SU-DHL-6 (cell line): ENCODE data around the gene CRYBG2.

Source experiments
- H2AFZ ChIP-seq: fragments of 200-600 bp; sonication (generic); 2 replicates; pipeline ENCODE4 v1.6.1; 2014; ENCODE audit warnings: low read depth, mild to moderate bottlenecking, moderate library complexity, mixed read lengths, antibody characterized with exemption, low read length; ENCODE audit not compliant: severe bottlenecking
- H3F3A ChIP-seq: fragments of 200-600 bp; shearing (Covaris generic); 2 replicates; pipeline ENCODE4 v1.6.0; 2016; ENCODE audit warnings: antibody characterized with exemption, mild to moderate bottlenecking; ENCODE audit not compliant: insufficient read depth
- H3K27ac ChIP-seq: fragments of 200-600 bp; sonication (generic); 2 replicates; pipeline ENCODE4 v1.5.1; 2016; ENCODE audit warnings: low read depth, mild to moderate bottlenecking, low read length, moderate library complexity, mixed read lengths
- H3K27me3 ChIP-seq: fragments of 200-600 bp; sonication (generic), shearing (Covaris generic); 2 replicates; pipeline ENCODE4 v1.6.0; 2014; ENCODE audit warnings: mild to moderate bottlenecking, low read length
- H3K36me3 ChIP-seq: fragments of 200-600 bp; sonication (generic); 2 replicates; pipeline ENCODE4 v1.6.1; 2014; ENCODE audit warnings: mild to moderate bottlenecking, low read length, mixed read lengths
- H3K4me2 ChIP-seq: fragments of 300-600, 200-600 bp; shearing (Covaris generic), sonication (generic); 2 replicates; pipeline ENCODE4 v1.6.0; 2014; ENCODE audit warnings: low read length, low read depth, mild to moderate bottlenecking; ENCODE audit not compliant: poor library complexity, severe bottlenecking
- H3K4me3 ChIP-seq: fragments of 200-600 bp; sonication (generic); 2 replicates; pipeline ENCODE4 v1.5.1; 2014; ENCODE audit warnings: antibody characterized with exemption, low read length, mild to moderate bottlenecking, mixed read lengths; ENCODE audit not compliant: insufficient read depth, poor library complexity, severe bottlenecking
- H3K79me2 ChIP-seq: fragments of 200-600 bp; sonication (generic); 2 replicates; pipeline ENCODE4 v1.6.1; 2014; ENCODE audit warnings: mild to moderate bottlenecking, low read length, moderate library complexity; ENCODE audit not compliant: insufficient read depth
- H3K9ac ChIP-seq: fragments of 200-600 bp; sonication (generic); 2 replicates; pipeline ENCODE4 v1.7.0; 2014; ENCODE audit warnings: mild to moderate bottlenecking, low read length
- H3K9me2 ChIP-seq: fragments of 200-600 bp; sonication (generic); replicated peaks from 2 replicates; pipeline ENCODE4 v1.6.1; 2014; ENCODE audit warnings: low read length; ENCODE audit not compliant: insufficient read depth
- H3K9me3 ChIP-seq: fragments of 200-600 bp; sonication (generic); 2 replicates; pipeline ENCODE4 v1.6.1; 2014; ENCODE audit warnings: low read length, mixed read lengths; ENCODE audit not compliant: insufficient read depth
- H4K20me1 ChIP-seq: fragments of 200-600 bp; sonication (generic); 2 replicates; pipeline ENCODE4 v1.6.1; 2014; ENCODE audit warnings: low read depth, mild to moderate bottlenecking, antibody characterized with exemption, low read length, moderate library complexity, mixed read lengths
- CTCF ChIP-seq: fragments of 200-600 bp; sonication (generic); IDR thresholded peaks from one replicate; pipeline ENCODE4 v1.5.1; 2017; ENCODE audit warnings: antibody characterized with exemption, mild to moderate bottlenecking, low read length, moderate library complexity; ENCODE audit not compliant: insufficient read depth, poor library complexity, severe bottlenecking
- EZH2phosphoT487 ChIP-seq: fragments of 200-600 bp; sonication (generic), shearing (Covaris generic); conservative IDR thresholded peaks from 2 replicates; pipeline ENCODE4 v1.6.1; 2018; ENCODE audit warnings: mild to moderate bottlenecking, antibody characterized with exemption, low read length, moderate library complexity, mixed read lengths

The CRYBG2 gene

DNA sequence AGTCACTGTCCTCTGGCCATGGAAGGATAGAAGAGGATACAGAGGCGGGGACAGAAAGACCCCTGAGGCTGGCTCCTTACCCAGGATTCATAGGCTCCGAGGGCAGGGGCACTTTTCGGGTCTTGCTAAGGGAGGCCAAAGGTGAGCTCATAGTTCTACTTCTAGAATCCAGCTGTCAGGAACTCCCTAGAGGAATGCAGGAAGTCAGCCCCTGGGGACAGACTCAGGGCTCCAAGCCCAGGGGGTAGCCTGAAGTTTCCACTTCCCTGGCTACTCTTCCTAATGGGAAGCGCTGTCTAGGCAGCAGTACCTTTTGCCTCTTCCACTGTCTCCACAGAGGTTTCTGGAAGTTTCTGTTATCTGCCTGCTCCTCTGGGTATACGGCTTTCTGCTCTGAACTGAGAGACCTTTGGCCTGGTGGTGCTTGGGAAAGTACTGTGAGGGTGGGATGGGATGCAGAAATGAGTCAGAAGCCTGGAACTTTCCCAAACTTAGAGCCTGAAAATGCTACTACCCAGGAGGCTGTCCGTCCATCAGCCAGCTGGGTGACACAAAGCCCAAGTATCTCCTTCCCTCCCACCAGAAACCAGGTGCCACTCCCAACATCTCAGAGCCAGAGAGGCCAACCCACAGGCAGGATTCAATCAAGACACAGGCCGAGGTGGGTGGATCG, 51.1 kb downstream of the CRYBG2 start:
- no peak for TF ChIP-seq CTCF
- Histone ChIP-seq H3K4me3 (no peak overlapping the region), H3F3A (peaks cover 10% of the 10 kb centered on the region), H3K27ac (no peak overlapping the region), H3K4me2 (no peak overlapping the region), H4K20me1 (no peaks in the 10 kb centered on the region), H3K9ac (no peak overlapping the region), H3K9me2 (no peaks in the 10 kb centered on the region), H3K9me3 (no peaks in the 10 kb centered on the region), H3K79me2 (peaks cover 23% of the 10 kb centered on the region), H3K27me3 (no peaks in the 10 kb centered on the region), H2AFZ (no peak overlapping the region), H3K36me3 (no peaks in the 10 kb centered on the region)

- Histone ChIP-seq H3K9me3 (no peaks in the 10 kb centered on the region), H4K20me1 (no peaks in the 10 kb centered on the region), H3K79me2 (peaks cover 20% of the 10 kb centered on the region), H3K9ac (no peak overlapping the region), H3K9me2 (no peaks in the 10 kb centered on the region), H3K36me3 (no peaks in the 10 kb centered on the region), H2AFZ (no peak overlapping the region), H3K4me3 (no peak overlapping the region), H3K27me3 (no peaks in the 10 kb centered on the region), H3F3A (no peaks in the 10 kb centered on the region), H3K4me2 (no peak overlapping the region), H3K27ac (no peak overlapping the region)
- TF ChIP-seq EZH2phosphoT487 (no peak), CTCF (no peak)
Measured at GRCh38 chr1:26300578-26301275, 53.2 kb downstream of the CRYBG2 start.

DNA sequence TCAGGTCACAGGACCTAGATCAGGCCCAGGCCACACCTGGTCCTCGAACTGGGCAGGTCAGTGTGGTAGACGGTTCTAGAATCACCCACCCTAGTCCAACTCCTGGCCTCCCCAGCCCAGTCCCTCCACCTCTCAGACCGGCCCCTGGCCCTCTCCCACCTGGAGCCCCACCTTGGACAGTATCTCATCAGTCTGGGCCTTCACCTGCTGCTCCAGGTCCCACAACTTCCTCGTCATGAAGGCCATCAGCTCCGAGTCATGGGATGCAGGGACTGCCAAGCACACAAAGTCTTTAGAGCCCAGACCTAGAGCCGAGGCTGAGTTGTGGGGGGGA, 56.2 kb downstream of the CRYBG2 start:
- Histone ChIP-seq H3K9me3 (no peaks in the 10 kb centered on the region), H3K9ac (no peak overlapping the region), H3K9me2 (no peaks in the 10 kb centered on the region), H2AFZ (no peak overlapping the region), H3K79me2 (no peaks in the 10 kb centered on the region), H3K4me3 (no peak overlapping the region), H3F3A (no peaks in the 10 kb centered on the region), H3K27me3 (no peaks in the 10 kb centered on the region), H3K27ac (no peak overlapping the region), H3K4me2 (no peak overlapping the region), H4K20me1 (no peaks in the 10 kb centered on the region), H3K36me3 (no peaks in the 10 kb centered on the region)
- TF ChIP-seq EZH2phosphoT487 (no peak), CTCF (no peak)
